ENCODE measurements around the gene SDCCAG8. TPM values are rescaled to one million over a fixed set of nuclear protein-coding genes. Genes with fewer than 3 reads are reported as not detected.

The SDCCAG8 gene
- total RNA-seq, 4 donors from 2014 or later: 30.2 to 46.4 (median 36.7) TPM

DNA sequence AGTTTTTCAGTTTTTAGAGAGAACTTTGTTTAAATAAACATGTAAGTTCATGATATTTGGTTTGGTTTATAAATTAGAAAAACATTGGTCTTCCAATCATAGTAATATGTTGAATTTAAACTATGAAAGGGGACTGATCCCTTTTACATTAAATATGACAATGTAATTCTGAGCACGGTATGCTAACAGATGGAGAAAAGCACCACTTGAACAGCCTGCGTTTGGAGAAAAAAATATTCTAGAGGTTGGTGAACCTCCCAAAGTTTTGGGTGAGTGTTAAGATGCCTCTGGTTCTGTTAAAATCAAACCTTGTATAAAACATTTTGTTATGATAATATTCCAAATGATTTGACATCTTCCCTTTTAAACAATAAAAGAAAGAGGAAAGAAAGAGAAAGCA lies 123.9 kb downstream of the SDCCAG8 start:
- Histone ChIP-seq H3K36me3 (peaks cover 0 to 50% of the 10 kb centered on the region in 2 donors), H3K9me3 (no peaks in the 10 kb centered on the region), H3K4me1 (no peaks in the 10 kb centered on the region), H3K4me3 (no peak overlapping the region), H3K27me3 (no peaks in the 10 kb centered on the region), H3K27ac (no peak overlapping the region)
- ATAC-seq: no peak
- TF ChIP-seq EP300 (IDR thresholded peaks at IDR 0.05) (no peak), POLR2A (IDR thresholded peaks at IDR 0.05) (no peak), POLR2AphosphoS5 (IDR thresholded peaks at IDR 0.05) (no peak)
- TF ChIP-seq, protein P1, sequence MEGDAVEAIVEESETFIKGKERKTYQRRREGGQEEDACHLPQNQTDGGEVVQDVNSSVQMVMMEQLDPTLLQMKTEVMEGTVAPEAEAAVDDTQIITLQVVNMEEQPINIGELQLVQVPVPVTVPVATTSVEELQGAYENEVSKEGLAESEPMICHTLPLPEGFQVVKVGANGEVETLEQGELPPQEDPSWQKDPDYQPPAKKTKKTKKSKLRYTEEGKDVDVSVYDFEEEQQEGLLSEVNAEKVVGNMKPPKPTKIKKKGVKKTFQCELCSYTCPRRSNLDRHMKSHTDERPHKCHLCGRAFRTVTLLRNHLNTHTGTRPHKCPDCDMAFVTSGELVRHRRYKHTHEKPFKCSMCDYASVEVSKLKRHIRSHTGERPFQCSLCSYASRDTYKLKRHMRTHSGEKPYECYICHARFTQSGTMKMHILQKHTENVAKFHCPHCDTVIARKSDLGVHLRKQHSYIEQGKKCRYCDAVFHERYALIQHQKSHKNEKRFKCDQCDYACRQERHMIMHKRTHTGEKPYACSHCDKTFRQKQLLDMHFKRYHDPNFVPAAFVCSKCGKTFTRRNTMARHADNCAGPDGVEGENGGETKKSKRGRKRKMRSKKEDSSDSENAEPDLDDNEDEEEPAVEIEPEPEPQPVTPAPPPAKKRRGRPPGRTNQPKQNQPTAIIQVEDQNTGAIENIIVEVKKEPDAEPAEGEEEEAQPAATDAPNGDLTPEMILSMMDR (IDR thresholded peaks at IDR 0.05): no peak
- WGBS, 2 donors (ENCODE audit: low coverage in 1 of 2): 47 to 89% methylated on average over 2 of the region's 2 CpGs

DNA sequence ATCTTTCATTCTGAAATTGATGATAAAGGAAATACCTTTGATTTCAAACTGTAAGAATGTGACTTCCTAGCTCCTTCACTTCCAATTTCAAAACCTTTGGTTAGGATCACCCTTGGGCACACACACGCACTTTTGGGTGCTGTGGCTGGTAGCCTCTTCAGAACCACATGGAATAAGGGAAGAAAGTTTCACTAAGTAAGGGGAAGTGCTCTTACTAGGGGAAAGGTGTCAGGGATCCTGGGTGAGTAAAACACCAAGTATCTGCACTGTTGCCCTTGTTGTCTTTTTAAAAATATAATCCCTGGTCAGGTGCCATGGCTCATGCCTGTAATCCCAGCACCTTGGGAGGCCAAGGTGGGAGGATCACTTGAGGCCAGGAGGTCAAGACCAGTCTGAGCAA lies 132.4 kb downstream of the SDCCAG8 start:
- no peak overlapping the region for H3K4me3 ChIP-seq
- 100% methylated on average over 1 of the region's 1 CpG; no CpG with 5 or more reads in 1 of the 2 donors for WGBS, 2 donors (ENCODE audit: low coverage in 1 of 2)
- no peaks in the 10 kb centered on the region for H3K9me3 ChIP-seq
- H3K27me3 ChIP-seq: no peaks in the 10 kb centered on the region
- H3K36me3 ChIP-seq: peaks cover 0 to 48% of the 10 kb centered on the region in 2 donors
- H3K4me1 ChIP-seq: no peaks in the 10 kb centered on the region
- no peak overlapping the region for H3K27ac ChIP-seq
- ATAC-seq: no peak
- TF ChIP-seq, protein P1 (IDR thresholded peaks at IDR 0.05): no peak
- TF ChIP-seq POLR2AphosphoS5 (IDR thresholded peaks at IDR 0.05) (no peak), EP300 (IDR thresholded peaks at IDR 0.05) (no peak), POLR2A (IDR thresholded peaks at IDR 0.05) (no peak)

DNA sequence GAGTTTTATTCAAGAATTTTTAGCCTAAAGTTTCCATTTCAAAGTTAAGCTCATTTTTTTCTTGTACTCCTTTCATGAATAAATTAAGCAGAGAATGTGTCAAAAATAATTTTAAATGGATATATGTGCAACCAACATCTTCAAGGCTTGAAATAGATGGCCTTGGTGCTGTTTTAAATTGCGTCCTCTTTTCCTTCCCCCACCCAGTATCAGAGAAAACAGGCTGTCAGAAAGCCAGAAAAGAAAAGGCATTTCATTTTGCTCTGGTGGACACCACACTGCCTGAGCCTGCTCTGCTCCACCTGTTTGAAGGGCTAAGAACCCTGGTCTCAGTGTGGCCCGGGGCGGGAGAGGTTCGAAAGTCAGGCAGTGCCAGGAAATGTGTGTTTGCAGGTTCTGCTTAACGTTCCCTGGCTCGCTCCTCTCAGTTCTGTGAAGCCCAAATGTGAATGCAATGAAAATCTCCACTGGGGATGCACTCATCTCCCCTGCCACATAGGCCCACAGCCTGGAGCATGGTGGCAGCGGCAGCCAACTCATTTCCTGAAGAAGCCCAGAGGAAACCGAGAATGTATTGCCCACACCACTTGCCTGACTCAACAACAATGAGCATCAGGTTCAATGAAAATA lies 134.4 kb downstream of the SDCCAG8 start:
- Histone ChIP-seq H3K27ac (no peak overlapping the region), H3K36me3 (peaks cover 0 to 30% of the 10 kb centered on the region in 2 donors), H3K9me3 (no peaks in the 10 kb centered on the region), H3K4me1 (no peaks in the 10 kb centered on the region), H3K27me3 (no peaks in the 10 kb centered on the region), H3K4me3 (no peak overlapping the region)
- ATAC-seq: no peak
- 67 to 79% methylated on average over 4 to 8 of the region's 8 CpGs for WGBS, 2 donors (ENCODE audit: low coverage in 1 of 2)
- TF ChIP-seq, protein P1 (IDR thresholded peaks at IDR 0.05): no peak
- TF ChIP-seq POLR2A (IDR thresholded peaks at IDR 0.05) (no peak), EP300 (IDR thresholded peaks at IDR 0.05) (no peak), POLR2AphosphoS5 (IDR thresholded peaks at IDR 0.05) (no peak)

DNA sequence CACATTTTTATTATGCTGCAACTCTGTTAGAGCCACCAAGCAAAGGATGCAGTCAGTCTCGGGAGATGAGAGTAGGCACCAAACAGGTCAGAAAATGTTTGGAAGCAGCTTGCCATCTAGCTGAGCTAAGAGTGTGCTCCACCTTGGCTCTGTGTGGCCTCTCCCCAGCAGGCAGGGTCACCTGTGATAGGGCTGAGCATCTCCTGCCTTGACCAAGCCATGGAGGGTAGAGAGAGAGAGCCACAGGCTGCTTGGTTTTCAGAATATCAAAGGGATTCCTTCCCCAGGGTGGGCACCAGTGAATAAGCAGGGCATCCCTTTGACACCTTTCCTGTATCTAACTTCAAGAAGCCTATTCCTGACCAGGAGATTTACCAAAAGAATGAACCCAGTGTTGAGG lies 135.5 kb downstream of the SDCCAG8 start:
- Histone ChIP-seq H3K4me1 (no peaks in the 10 kb centered on the region), H3K9me3 (no peaks in the 10 kb centered on the region), H3K27ac (no peak overlapping the region), H3K4me3 (no peak overlapping the region), H3K36me3 (peaks cover 0 to 21% of the 10 kb centered on the region in 2 donors), H3K27me3 (no peaks in the 10 kb centered on the region)
- 88% methylated on average over 1 of the region's 1 CpG; no CpG with 5 or more reads in 1 of the 2 donors for WGBS, 2 donors (ENCODE audit: low coverage in 1 of 2)
- no peak for ATAC-seq
- TF ChIP-seq EP300 (IDR thresholded peaks at IDR 0.05): no peak
- TF ChIP-seq, protein P1 (IDR thresholded peaks at IDR 0.05): no peak
- no peak for TF ChIP-seq POLR2AphosphoS5 (IDR thresholded peaks at IDR 0.05)
- no peak for TF ChIP-seq POLR2A (IDR thresholded peaks at IDR 0.05)

DNA sequence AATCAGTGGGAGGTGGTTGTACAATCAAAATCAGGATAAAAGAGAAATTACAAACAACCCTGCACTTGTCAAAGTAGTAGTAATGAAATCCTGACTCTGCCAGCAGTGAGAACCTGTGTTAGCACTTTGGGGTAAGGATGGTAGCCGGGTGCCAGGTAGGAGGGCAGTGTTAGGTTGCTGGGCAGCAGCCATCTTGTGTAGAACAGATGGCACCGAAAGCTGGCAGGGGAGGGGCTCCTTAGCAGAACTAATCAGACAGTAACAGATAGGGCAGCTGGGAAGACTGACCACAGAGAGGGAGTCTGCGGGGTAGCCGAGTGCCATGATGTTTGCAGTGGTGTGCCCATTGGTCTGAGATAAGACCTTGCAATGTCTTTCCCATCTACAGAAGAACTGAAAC lies 137.3 kb downstream of the SDCCAG8 start:
- 92 to 93% methylated on average over 2 to 4 of the region's 4 CpGs for WGBS, 2 donors (ENCODE audit: low coverage in 1 of 2)

More for the DNA sequence above, 137.3 kb downstream of the SDCCAG8 start:
- ATAC-seq: no peak
- Histone ChIP-seq H3K4me1 (no peaks in the 10 kb centered on the region), H3K4me3 (no peak overlapping the region), H3K36me3 (peaks cover 0 to 21% of the 10 kb centered on the region in 2 donors), H3K27ac (no peak overlapping the region), H3K9me3 (no peaks in the 10 kb centered on the region), H3K27me3 (no peaks in the 10 kb centered on the region)
- no peak for TF ChIP-seq POLR2AphosphoS5 (IDR thresholded peaks at IDR 0.05)
- TF ChIP-seq POLR2A (IDR thresholded peaks at IDR 0.05): no peak
- TF ChIP-seq EP300 (IDR thresholded peaks at IDR 0.05): no peak
- TF ChIP-seq, protein P1 (IDR thresholded peaks at IDR 0.05): no peak

Data from gastroesophageal sphincter (tissue), 4 donors.